GM04504 (cell line): ENCODE data around the gene USP24.

Experiments
- DNase-seq: peaks from one replicate; pipeline ENCODE4 v3.0.0-alpha.2; 2012; ENCODE audit warnings: low read depth

USP24 gene

DNA sequence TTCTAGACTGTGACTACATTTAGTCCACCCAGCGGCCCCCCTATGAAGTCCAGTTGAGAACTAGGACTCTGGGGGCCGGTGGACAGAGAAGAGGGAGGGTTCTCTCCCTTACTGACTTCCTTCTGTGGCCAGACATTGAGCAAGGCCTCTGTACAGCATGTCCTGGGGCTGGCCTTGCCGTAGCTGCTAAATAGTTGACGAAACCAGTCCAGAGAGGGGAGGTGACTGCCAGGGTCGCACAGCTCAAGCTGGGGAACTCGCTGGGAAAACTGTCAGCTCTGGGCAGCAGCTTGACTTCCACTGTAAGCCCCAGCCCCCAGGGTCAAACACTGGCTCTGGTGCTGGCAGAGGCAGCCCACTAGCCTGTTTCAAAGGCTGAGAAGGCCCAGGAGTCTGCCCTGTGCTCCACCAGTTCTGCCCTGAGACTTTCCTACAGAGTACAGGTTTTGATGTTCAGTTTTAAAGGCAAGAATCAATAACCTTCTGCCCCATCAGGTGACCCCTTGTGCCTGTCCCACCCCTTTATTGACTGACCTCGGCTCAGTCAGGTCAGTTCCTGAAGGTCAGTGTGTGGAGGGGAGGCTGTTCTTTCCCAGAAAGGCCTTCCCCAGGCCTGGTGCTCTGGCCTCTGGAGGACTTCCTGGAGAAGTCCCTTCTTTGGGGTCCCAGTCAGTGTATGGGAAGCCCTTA is 161.8 kb downstream of the USP24 start:
- DNase-seq = no peak

DNA sequence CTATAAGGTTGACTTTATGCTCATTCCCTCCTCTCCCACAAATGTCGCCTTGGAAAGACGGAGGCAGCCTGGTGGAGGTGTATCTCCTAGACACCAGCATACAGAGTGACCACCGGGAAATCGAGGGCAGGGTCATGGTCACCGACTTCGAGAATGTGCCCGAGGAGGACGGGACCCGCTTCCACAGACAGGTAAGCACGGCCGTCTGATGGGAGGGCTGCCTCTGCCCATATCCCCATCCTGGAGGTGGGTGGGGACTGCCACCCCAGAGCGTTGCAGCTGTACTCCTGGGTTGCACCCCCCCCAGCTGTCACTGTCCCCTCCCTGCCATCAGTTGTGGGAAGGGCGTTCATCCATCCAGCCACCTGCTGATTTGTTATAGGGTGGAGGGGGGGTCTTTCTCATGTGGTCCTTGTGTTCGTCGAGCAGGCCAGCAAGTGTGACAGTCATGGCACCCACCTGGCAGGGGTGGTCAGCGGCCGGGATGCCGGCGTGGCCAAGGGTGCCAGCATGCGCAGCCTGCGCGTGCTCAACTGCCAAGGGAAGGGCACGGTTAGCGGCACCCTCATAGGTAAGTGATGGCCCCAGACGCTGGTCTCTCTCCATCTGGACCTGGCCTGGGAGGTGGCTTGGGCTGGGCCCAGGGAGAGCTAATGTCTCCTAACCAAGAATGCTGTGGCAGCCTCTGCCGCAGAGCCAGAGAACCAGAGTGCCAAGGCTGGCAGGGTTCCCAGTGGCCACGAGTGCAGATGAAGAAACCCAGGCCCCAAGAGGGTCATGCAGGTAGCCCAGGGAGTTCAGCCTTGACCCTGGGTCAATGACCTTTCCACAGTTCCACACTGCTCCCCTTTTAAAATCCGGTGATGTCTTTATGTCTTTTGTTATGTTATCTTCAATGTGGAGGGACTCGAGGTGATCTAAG is 162.7 kb downstream of the USP24 start:
- DNase-seq = no peak

DNA sequence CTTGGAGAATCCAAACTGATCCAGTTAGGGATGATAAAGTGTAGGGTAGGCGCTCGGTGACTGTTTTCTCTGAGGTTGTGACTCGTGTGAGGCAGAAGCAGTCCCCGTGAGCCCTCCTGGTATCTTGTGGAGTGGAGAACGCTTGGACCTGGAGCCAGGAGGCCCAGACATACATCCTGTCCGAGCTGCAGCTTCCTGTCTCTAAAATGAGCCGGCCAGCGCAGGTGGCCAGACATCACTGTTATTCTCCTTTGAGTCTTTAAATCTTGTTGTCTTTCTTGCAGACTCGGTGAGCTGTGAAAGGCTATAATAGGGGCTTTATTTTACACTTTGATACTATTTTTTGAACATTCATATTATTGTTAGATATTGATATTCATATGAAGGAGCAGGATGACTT is 163.5 kb downstream of the USP24 start:
- no peak for DNase-seq

DNA sequence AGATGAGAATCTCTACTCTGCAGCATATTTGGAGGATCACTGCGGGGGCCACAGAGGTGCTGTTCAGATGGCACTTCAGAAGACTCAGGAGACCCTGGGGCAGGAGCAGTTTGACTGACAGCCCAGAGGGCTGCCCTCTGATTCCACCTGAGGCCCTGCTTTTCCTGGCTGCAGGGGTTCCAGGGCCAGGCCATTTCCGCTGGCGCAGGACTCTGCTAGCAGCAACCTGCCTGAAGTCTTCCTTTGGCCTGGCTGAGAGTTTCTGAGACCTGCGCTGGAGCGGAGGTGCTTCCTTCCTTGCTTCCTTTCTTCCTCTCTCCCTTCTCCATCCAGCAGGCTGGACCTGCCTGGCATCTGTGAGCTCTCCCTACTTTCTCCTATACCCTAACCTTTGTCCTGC is 164.0 kb downstream of the USP24 start:
- DNase-seq = no peak

DNA sequence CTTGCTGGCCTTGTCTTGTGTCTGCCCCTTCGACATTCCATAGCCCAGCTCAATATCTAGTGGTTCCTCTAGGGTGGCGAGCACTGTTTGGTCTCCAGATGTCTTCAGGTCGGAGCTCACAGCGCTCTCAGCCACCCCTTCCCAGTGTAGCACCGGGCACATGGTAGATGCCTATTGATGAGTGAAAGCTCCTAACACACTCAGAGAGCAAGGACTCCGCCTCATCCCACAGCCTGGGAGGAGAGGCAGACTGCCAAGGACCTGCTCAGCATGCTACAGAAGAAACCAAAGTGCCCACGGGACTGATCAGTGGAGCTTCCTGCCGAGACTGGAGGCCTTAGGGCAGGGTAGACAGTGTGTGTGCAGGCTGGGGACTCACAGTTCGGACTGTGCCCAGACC is 164.9 kb downstream of the USP24 start:
- DNase-seq = peak; percentile 44

DNA sequence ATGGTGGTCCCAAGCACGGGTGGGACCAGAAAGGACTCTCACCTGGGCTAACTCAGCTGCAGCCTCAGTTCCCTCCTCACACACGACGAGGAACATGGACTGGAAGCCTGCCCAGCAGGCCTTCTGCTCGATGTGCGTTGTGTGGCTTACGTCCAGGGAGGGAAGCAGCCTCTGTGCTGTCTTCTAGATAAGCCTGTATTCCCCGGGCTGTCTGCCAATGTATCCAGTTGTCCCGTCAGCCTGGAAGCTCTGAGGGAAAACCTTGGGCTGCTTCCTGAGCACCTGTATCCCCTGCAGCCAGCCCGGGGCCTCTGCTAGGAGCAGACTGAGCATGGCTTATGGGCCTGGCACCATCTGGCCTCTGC is 165.3 kb downstream of the USP24 start:
- no peak for DNase-seq

DNA sequence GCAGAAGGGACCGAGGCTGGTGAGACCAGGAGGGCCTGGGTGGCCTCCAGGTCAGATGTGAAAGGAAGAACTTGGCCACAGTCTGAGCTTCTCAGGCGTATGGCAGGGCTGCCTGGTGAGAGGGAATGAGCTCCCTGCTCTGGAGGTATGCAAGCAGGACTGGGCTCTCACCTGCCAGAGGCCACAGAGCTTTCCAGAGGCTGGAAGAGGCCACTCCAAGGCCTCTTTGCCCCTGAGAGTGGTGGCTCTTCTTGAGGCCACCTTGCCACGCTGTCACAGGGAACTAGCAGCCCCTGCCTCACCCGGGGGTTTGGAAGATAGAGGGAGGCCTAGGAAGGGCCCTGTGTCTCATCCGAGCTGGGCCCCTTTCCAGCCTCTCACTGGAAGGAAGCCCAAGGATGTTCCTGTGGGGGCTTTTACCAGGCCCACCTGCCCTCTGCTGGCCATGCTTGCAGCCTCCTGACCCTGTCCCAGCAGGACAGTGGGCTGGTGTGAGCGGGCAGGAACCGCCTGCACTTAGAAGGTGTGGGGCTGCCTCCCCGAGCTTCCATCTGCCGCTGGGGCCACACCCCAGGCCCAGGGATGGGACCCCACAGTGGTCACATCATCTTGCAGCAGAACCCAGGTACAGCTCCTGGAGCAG is 165.8 kb downstream of the USP24 start:
- DNase-seq = no peak

DNA sequence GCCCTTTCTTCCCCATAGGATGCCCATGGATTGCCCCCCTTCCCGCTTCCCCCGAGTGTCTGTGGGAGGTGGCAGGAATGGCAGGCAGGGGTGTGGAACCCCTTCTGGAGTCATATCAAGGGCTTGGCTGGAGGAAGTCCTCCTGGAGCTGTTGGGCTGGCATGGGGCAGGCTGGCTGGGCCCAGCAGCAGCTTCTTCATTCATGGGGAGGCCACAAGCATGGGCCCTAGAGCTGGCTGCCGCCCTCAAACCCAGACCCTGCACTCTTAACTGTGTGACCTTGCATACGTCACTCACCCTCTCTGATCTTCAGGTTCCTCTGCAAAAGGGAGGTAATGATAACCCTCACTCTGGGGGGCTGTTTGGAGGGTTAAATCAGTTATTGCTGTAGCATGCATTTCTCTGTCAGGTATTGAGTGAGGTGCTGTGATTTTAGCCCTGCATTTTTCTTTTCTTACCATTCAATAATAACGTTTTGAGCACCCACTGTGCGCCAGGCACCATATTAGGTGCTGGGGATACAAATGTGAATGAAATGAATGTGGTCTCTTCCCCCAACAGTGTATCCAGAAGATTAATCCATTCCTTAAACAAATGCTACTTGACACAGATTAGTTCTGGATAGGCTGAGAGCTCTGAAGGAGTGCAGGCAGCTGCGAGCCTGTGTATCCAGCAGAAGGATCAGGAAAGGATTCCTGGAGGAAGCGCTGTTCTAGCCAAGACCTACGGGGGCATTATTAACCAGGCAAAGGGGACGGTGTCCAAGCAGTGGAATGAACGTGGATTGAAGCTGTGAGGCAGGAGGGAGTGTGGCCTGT is 166.5 kb downstream of the USP24 start:
- no peak for DNase-seq

DNA sequence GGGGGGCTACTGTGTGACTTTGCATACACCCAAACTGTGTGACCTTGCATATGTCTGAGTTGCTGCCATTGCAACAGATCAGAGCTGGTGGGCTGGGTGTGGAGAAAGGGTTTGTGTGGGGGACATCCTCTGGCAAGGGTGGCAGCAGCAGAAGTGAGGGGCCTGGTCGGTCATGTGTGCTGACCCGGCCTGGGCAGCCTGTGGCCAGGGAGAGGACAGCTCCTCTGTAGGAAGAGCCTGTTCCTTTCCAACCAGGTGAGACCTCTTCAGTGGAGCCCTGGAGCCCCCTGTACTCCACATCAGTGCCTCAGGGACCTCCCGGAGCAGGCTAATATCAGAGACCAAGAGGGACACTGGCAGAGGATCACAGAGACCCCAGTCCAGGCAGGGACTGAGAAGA is 167.6 kb downstream of the USP24 start:
- DNase-seq = no peak

DNA sequence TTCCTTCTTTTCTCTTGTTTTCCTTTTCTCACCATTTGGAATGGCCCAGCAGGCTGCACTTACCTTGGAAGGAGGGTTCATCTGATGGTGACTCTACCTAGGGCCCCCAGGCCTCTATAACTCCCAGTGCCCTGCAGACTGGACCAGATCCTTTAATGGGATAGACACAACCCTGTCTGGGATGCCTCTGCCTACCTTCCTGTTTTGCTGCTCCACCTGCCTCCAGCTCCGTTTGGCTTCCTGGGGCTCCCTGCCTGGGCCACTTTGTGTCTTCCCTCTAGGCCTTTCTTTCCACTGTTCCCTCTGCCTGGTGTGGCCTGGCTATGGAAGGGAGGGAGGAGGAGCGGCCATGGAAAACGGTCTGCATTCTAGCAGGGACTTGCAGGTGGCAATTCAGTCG is 168.3 kb downstream of the USP24 start:
- DNase-seq = no peak

DNA sequence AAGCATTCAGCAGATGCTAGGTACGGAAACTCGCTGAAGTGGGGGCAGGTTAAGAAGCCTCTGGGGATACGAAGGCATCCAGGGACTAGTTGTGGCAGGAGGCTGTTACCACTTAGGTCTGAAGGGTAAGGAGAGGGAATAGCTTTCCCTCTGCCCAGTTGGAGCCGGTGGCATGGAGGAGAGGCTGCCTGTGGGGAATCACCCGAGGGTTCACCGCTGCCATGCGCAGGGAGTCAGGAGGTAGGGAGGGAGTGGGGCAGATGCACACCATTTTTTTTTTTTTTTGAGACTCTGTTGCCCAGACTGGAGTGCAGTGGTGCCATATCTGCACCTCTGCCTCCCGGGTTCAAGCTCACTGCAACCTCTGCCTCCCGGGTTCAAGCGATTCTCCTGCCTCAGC is 169.7 kb downstream of the USP24 start:
- no peak for DNase-seq

DNA sequence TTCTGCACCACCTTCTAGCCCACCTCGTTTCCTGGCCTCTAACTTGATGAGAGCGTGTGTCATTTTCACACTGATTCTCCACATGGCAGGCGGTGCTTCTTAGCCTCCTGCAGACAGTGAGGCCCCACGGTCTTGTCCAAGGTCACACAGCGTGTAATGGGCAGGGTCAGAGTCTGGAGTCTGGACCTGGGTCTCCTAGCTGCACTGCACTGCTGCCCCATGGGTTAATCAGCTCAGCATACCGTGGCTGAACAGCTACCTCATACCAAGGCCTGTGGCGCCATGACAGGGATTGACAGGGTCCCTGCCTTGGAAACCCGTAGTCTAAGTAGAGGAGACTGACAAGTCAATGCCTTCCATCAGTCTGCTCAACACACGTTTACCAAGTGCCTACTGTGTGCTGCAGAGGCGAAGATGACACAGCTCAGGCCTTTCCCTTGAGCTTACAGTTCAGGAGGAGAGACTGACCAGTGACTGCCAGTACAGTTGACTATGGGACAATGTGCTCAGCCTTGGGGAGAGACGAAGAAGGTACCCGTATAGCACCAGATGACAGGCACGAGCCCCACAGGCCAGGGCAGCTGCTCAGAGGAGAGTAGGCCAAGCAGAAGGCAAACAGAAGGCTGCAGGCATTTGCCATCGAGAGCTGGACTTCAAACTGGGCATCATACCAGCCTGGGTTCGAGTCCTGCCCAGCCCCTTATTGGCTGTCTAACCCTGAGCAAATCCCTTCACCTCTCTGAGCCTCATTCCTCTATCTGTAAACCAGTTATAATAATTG is 170.4 kb downstream of the USP24 start:
- no peak for DNase-seq

DNA sequence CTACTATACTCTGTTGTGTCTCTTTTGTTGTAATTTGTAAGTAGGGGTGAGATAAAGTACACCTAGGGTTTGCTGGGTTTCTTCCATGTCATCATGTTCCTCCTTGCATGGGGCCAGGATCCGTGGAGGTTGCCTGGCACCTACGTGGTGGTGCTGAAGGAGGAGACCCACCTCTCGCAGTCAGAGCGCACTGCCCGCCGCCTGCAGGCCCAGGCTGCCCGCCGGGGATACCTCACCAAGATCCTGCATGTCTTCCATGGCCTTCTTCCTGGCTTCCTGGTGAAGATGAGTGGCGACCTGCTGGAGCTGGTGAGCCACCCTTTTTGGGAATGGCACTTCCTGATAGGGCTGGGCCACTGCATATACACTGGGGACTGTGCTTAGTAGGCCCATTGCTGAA is 171.4 kb downstream of the USP24 start:
- DNase-seq = no peak

DNA sequence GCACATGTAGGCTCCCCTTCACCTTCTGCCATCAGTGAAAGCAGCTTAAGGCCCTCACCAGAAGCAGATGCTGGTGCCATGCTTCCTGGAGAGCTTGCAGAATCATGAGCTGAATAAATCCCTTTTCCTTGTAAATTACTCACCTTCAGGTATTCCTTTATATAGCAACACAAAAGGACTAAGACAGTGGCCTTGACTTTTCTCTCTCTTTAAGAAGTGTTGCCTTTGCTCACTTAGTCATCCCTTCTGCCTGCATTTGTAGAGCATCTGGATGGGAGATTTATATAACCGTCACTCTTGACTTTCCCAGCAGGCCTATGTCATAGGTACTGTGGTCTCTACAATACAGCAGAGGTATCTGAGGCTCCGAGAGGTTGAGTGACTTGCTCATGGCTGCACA is 172.2 kb downstream of the USP24 start:
- no peak for DNase-seq

DNA sequence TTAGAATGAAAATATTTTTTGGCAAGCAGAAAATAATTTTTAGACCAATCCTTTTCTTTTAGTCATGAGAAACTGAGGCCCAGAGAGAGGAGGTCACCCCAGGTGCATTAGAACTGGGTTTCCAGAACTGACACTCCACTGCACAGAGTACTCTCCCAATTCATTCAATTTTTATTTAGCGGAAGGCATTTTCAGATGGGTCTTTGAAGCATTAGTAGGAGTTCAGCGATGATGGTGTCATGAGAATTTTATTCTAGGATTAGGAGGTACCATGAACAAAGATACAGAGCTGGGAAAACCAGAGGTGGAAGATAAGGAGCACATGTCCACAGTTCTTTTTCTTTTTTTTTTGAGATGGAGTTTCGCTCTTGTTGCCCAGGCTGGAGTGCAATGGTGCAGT is 173.6 kb downstream of the USP24 start:
- DNase-seq = no peak

DNA sequence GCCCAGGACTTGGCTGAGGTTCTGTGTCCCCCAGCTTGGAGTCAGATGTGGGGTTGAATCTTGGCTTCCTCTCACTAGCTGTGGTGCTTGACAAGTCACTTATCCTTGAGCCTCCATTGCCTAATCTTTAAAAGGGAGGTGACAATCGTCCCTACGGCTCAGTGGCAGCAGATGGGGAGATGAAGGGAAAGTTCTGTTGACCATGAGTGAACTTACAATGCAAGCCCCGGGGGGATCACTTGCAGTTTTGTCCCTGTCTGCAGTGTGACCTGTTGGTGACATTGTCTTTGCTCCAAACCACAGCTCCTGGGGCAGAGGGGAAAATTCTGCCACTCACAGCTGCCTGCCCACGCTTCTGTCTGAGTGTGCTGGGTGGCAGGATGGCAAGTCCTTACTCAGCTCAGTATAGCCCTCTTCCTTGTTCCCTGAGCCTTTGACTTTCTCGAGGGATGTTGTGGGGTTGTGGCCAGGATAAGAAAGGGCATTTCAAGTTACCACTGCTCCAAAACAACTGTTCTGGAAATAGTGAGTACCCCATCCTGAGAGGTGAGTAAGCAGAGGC is 174.2 kb downstream of the USP24 start:
- no peak for DNase-seq

DNA sequence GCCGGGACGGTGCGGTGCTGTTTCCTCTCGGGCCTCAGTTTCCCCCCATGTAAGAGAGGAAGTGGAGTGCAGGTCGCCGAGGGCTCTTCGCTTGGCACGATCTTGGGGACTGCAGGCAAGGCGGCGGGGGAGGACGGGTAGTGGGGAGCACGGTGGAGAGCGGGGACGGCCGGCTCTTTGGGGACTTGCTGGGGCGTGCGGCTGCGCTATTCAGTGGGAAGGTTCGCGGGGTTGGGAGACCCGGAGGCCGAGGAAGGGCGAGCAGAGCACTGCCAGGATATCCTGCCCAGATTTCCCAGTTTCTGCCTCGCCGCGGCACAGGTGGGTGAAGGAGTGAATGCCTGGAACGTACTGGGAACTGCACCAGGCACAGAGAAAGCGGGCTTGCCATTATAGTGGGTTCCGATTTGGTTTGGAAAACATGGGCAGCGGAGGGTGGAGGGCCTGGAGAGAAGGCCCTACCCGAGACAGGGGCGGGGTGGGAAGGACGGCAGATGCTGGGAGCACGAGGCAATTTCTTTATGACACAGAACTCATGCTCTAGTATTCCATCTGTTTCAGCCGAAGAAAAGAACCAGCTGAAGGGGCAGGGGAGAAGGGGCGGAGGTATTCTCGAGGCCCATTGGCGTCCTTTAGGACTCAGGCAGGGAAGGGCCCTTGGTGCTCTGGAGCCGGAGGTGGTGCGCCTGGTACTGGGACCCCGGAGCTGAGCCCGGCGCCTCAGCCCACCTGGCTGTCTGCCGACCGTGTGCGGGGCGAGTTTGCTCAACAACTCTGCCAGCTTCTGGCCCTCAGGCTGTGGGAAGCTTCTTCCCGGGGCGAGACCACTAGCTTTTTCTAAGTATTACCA is 174.9 kb downstream of the USP24 start:
- no peak for DNase-seq

DNA sequence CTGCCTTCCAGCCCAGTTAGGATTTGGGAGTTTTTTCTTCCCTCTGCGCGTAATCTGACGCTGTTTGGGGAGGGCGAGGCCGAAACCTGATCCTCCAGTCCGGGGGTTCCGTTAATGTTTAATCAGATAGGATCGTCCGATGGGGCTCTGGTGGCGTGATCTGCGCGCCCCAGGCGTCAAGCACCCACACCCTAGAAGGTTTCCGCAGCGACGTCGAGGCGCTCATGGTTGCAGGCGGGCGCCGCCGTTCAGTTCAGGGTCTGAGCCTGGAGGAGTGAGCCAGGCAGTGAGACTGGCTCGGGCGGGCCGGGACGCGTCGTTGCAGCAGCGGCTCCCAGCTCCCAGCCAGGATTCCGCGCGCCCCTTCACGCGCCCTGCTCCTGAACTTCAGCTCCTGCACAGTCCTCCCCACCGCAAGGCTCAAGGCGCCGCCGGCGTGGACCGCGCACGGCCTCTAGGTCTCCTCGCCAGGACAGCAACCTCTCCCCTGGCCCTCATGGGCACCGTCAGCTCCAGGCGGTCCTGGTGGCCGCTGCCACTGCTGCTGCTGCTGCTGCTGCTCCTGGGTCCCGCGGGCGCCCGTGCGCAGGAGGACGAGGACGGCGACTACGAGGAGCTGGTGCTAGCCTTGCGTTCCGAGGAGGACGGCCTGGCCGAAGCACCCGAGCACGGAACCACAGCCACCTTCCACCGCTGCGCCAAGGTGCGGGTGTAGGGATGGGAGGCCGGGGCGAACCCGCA is 175.7 kb downstream of the USP24 start, which contains the start of gene PCSK9:
Gene PCSK9 (plus strand): TSS at position 207 of the 741 bp plus-strand sequence. CDS start 290 bp downstream, at position 497.
- DNase-seq = no peak

DNA sequence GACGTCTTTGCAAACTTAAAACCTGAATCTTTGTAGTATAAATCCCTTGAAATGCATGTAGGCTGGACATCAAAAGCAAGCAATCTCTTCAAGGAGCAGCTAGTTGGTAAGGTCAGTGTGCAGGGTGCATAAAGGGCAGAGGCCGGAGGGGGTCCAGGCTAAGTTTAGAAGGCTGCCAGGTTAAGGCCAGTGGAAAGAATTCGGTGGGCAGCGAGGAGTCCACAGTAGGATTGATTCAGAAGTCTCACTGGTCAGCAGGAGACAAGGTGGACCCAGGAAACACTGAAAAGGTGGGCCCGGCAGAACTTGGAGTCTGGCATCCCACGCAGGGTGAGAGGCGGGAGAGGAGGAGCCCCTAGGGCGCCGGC is 176.2 kb downstream of the USP24 start:
- DNase-seq = no peak

DNA sequence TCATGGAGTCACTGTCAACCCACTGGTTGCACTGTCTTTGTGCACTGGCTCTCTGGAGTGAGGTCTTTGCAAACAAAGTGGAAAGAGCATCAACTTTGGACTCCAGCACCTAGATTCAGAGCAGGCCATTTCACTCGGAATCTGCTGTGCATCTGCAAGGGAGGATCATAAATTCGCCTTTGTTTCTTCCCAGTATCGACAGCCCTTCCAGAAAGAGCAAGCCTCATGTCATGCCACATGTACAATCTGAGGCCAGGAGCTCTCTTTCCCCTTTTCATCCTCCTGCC is 176.7 kb downstream of the USP24 start:
- no peak for DNase-seq
